PC-3 (cell line): ENCODE measurements around the gene FHAD1.

Source experiments
- EZH2 ChIP-seq: fragments of 300-600 bp; sonication (generic); IDR thresholded peaks from one replicate; pipeline ENCODE4 v1.6.1; 2017; ENCODE audit warnings: antibody characterized with exemption, mild to moderate bottlenecking, low read length; ENCODE audit not compliant: unreplicated experiment
- TF ChIP-seq, protein P1 (sequence below): fragments of 300-600 bp; sonication (generic); conservative IDR thresholded peaks from 2 replicates; pipeline ENCODE4 v1.5.1; 2017; ENCODE audit warnings: antibody characterized with exemption, low read depth, mild to moderate bottlenecking, low read length

- TF ChIP-seq, protein P1, sequence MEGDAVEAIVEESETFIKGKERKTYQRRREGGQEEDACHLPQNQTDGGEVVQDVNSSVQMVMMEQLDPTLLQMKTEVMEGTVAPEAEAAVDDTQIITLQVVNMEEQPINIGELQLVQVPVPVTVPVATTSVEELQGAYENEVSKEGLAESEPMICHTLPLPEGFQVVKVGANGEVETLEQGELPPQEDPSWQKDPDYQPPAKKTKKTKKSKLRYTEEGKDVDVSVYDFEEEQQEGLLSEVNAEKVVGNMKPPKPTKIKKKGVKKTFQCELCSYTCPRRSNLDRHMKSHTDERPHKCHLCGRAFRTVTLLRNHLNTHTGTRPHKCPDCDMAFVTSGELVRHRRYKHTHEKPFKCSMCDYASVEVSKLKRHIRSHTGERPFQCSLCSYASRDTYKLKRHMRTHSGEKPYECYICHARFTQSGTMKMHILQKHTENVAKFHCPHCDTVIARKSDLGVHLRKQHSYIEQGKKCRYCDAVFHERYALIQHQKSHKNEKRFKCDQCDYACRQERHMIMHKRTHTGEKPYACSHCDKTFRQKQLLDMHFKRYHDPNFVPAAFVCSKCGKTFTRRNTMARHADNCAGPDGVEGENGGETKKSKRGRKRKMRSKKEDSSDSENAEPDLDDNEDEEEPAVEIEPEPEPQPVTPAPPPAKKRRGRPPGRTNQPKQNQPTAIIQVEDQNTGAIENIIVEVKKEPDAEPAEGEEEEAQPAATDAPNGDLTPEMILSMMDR = no peak
- no peak for TF ChIP-seq EZH2
Observed at GRCh38 chr1:15320267-15320666, 73.2 kb downstream of the FHAD1 start.
